ENCODE results near the gene APMAP.

Gene APMAP

DNA sequence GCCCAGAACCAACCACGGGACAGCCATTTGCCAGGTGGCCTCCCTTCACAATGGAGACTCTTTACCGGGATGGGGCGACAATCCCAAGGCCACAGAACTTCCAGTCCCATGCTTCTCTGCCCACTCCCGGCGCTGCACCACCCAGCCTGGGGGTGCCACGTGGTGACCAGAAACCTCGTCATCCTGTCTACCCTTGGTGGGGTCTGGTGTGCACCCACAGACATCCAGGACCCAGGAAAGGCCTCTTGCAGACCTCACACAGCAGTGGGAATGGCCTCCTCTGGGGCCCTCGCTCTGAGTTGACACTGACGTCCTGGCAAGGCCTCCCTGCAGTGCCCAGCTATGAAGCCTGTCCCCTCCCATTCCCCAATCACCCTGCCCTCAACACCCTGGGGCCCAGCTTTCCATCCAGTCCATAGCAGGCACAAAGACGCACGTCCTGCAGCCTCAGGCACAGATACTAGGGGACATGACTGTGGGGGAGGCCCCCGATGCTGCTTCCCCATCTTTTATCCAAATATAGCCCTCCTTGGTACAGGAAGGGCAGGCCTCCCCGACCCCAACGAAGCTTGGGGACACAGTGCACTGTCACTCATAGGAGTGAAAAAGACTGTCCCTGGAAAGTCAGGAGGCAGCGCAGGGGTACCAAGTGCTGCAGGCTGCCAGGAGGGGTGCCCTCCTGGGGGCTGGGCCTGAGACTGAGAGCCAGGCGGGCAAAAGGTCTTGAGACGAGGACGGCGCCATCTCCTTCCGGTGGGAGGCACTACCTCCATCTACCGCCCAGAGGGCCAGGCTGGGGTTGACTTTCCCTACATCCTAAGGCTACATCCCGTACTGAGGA lies 36.3 kb downstream of the APMAP start:
- H3K4me3 ChIP-seq (replicated peaks; ENCODE audit: low read depth, low read length), result no peak overlapping the region
- no peak for DNase-seq (ENCODE audit: extremely low read depth, insufficient read length)
- peaks cover 10% of the 10 kb centered on the region for H3K36me3 ChIP-seq (ENCODE audit: control insufficient read depth, insufficient read depth, low read length)
- no peaks in the 10 kb centered on the region for H3K27me3 ChIP-seq (replicated peaks; ENCODE audit: control insufficient read depth, insufficient read depth, low read length)
- TF ChIP-seq, protein P1, sequence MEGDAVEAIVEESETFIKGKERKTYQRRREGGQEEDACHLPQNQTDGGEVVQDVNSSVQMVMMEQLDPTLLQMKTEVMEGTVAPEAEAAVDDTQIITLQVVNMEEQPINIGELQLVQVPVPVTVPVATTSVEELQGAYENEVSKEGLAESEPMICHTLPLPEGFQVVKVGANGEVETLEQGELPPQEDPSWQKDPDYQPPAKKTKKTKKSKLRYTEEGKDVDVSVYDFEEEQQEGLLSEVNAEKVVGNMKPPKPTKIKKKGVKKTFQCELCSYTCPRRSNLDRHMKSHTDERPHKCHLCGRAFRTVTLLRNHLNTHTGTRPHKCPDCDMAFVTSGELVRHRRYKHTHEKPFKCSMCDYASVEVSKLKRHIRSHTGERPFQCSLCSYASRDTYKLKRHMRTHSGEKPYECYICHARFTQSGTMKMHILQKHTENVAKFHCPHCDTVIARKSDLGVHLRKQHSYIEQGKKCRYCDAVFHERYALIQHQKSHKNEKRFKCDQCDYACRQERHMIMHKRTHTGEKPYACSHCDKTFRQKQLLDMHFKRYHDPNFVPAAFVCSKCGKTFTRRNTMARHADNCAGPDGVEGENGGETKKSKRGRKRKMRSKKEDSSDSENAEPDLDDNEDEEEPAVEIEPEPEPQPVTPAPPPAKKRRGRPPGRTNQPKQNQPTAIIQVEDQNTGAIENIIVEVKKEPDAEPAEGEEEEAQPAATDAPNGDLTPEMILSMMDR (IDR thresholded peaks at IDR 0.05; ENCODE audit: insufficient read depth, low read length, poor library complexity, severe bottlenecking), result no peak

- peak; percentile 69 for DNase-seq (ENCODE audit: extremely low read depth, insufficient read length)
- no peaks in the 10 kb centered on the region for H3K27me3 ChIP-seq (replicated peaks; ENCODE audit: control insufficient read depth, insufficient read depth, low read length)
- TF ChIP-seq, protein P1 (IDR thresholded peaks at IDR 0.05; ENCODE audit: insufficient read depth, low read length, poor library complexity, severe bottlenecking), result no peak
- peaks cover 8% of the 10 kb centered on the region for H3K36me3 ChIP-seq (ENCODE audit: control insufficient read depth, insufficient read depth, low read length)
- H3K4me3 ChIP-seq (replicated peaks; ENCODE audit: low read depth, low read length), result no peak overlapping the region
These were observed 37.5 kb downstream of the APMAP start for GRCh38 chr20:24955045-24955444.

- TF ChIP-seq, protein P1 (IDR thresholded peaks at IDR 0.05; ENCODE audit: insufficient read depth, low read length, poor library complexity, severe bottlenecking), result no peak
- H3K27me3 ChIP-seq (replicated peaks; ENCODE audit: control insufficient read depth, insufficient read depth, low read length), result no peaks in the 10 kb centered on the region; the same call in 1 of the 2 replicates
These were observed 38.0 kb downstream of the APMAP start for GRCh38 chr20:24954566-24954965.

DNA sequence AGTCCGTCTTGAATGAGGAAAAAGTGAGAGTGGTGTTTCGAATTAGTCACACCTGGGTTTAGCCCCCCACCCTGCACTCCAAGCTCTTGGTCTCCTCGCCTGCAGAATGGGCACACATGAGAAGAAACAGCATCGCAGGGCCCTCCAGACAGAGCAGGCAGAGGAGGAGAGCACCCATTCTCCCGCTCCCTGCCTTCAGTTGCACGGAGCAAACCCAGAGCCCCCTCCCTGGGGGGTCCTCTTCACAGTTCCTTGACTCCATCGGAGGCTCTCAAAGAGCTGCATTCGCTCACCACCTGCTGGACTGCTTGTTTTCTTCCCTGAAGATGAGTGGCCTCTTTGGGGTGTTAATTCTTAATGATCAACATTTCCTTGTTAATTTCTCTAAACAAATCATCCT lies 38.4 kb downstream of the APMAP start:
- TF ChIP-seq, protein P1 (IDR thresholded peaks at IDR 0.05; ENCODE audit: insufficient read depth, low read length, poor library complexity, severe bottlenecking), result no peak
- DNase-seq (ENCODE audit: extremely low read depth, insufficient read length), result no peak
- Histone ChIP-seq H3K27me3 (replicated peaks; ENCODE audit: control insufficient read depth, insufficient read depth, low read length) (no peaks in the 10 kb centered on the region; the same call in 1 of the 2 replicates), H3K4me3 (replicated peaks; ENCODE audit: low read depth, low read length) (no peak overlapping the region), H3K36me3 (ENCODE audit: control insufficient read depth, insufficient read depth, low read length) (peaks cover 7% of the 10 kb centered on the region)

More at GRCh38 chr20:24954566-24954965, 38.0 kb downstream of the APMAP start:
- H3K36me3 ChIP-seq (ENCODE audit: control insufficient read depth, insufficient read depth, low read length), result peaks cover 7% of the 10 kb centered on the region
- H3K4me3 ChIP-seq (replicated peaks; ENCODE audit: low read depth, low read length), result no peak overlapping the region
- no peak for DNase-seq (ENCODE audit: extremely low read depth, insufficient read length)

DNA sequence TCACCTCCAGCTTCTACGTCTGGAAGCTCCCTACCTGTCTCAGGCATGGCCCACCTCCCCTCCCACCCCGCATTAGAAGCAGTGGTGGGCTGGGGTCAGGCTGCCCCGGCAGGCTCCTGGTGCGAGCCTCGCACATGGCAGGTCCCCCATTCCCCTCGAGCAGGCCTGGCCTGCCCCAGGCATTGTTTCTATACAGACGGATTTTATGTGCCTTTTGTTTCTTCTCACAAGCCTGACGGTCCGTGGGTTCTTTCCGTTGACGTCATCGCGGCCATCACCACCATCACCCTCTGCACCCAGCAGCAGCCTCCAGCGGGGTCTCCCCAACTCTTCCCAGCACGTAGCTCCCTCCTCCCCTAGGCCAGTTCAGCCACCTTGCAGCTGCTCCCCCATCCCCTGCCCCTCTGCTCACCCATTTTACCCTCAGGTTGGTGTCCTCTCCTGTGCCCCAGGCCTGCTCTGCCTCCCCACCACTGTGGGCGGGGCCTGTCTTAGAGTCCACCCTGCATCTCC lies 38.9 kb downstream of the APMAP start:
- no peak for DNase-seq (ENCODE audit: extremely low read depth, insufficient read length)
- Histone ChIP-seq H3K27me3 (replicated peaks; ENCODE audit: control insufficient read depth, insufficient read depth, low read length) (no peaks in the 10 kb centered on the region; the same call in 1 of the 2 replicates), H3K4me3 (replicated peaks; ENCODE audit: low read depth, low read length) (no peak overlapping the region), H3K36me3 (ENCODE audit: control insufficient read depth, insufficient read depth, low read length) (peaks cover 4% of the 10 kb centered on the region)
- TF ChIP-seq, protein P1 (IDR thresholded peaks at IDR 0.05; ENCODE audit: insufficient read depth, low read length, poor library complexity, severe bottlenecking), result no peak
